ENCODE measurements around the gene PLAU. TPM values are rescaled to one million over a fixed set of nuclear protein-coding genes. Genes with fewer than 3 reads are reported as not detected.

PLAU gene
- total and polyA plus RNA-seq, 9 of the 15 experiments (the other 6 are each of a cell fraction or from before 2014, with no cell fraction given): 2.1 to 16.9 (median 3.3) TPM

- TF ChIP-seq HIVEP1 (CRISPR knock-in tag; IDR thresholded peaks at IDR 0.05) (no peak), FOXP1 (CRISPR knock-in tag; IDR thresholded peaks at IDR 0.05) (no peak), HNRNPLL (IDR thresholded peaks at IDR 0.05; ENCODE audit: low read depth, low read length, poor library complexity, severe bottlenecking) (no peak), ETV6 (IDR thresholded peaks at IDR 0.05; ENCODE audit: borderline replicate concordance in 1 of 2, low read depth in 2 of 2, low read length in 1 of 2) (no peak; a peak in 2 of 4 replicates), ETV6 (CRISPR knock-in tag; IDR thresholded peaks at IDR 0.05; ENCODE audit: borderline replicate concordance) (no peak), TAF7 (tag; IDR thresholded peaks at IDR 0.05) (no peak), HDAC6 (IDR thresholded peaks at IDR 0.05; ENCODE audit: low read depth, low read length) (no peak), ZBTB26 (CRISPR knock-in tag; IDR thresholded peaks at IDR 0.05) (no peak), ZNF12 (CRISPR knock-in tag; IDR thresholded peaks at IDR 0.05) (no peak), ZBTB33 (CRISPR knock-in tag; IDR thresholded peaks at IDR 0.05) (peak; percentile 40; the same call in 1 of the 2 replicates), ZBTB17 (CRISPR knock-in tag; IDR thresholded peaks at IDR 0.05) (0 out of 2 replicates have a peak, but pooled peaks have one; percentile 37), ZNF165 (CRISPR knock-in tag; IDR thresholded peaks at IDR 0.05; ENCODE audit: borderline replicate concordance) (no peak), CBFA2T3 (IDR thresholded peaks at IDR 0.05) (peak; percentile 94), JUN (IDR thresholded peaks at IDR 0.05; ENCODE audit: borderline replicate concordance, low read depth, low read length) (0 out of 2 replicates have a peak, but pooled peaks have one; percentile 18), JUN (CRISPR knock-in tag; IDR thresholded peaks at IDR 0.05; ENCODE audit: borderline replicate concordance) (no peak), IFI16 (CRISPR knock-in tag; IDR thresholded peaks at IDR 0.05) (no peak), MCM2 (IDR thresholded peaks at IDR 0.05; ENCODE audit: low read depth) (no peak), BDP1 (IDR thresholded peaks at IDR 0.05; ENCODE audit: insufficient read depth, insufficient read length) (no peak), NR4A1 (CRISPR knock-in tag; IDR thresholded peaks at IDR 0.05) (no peak), NR4A1 (tag; IDR thresholded peaks at IDR 0.05) (peak; percentile 42; the same call in 1 of the 2 replicates)
- TF ChIP-seq, protein P1, sequence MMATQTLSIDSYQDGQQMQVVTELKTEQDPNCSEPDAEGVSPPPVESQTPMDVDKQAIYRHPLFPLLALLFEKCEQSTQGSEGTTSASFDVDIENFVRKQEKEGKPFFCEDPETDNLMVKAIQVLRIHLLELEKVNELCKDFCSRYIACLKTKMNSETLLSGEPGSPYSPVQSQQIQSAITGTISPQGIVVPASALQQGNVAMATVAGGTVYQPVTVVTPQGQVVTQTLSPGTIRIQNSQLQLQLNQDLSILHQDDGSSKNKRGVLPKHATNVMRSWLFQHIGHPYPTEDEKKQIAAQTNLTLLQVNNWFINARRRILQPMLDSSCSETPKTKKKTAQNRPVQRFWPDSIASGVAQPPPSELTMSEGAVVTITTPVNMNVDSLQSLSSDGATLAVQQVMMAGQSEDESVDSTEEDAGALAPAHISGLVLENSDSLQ (IDR thresholded peaks at IDR 0.05): peak; percentile 91
- TF ChIP-seq, protein P2, sequence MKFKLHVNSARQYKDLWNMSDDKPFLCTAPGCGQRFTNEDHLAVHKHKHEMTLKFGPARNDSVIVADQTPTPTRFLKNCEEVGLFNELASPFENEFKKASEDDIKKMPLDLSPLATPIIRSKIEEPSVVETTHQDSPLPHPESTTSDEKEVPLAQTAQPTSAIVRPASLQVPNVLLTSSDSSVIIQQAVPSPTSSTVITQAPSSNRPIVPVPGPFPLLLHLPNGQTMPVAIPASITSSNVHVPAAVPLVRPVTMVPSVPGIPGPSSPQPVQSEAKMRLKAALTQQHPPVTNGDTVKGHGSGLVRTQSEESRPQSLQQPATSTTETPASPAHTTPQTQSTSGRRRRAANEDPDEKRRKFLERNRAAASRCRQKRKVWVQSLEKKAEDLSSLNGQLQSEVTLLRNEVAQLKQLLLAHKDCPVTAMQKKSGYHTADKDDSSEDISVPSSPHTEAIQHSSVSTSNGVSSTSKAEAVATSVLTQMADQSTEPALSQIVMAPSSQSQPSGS (CRISPR knock-in tag; IDR thresholded peaks at IDR 0.05): no peak
These were observed 45.8 kb downstream of the PLAU start (continued) for GRCh38 chr10:73956476-73957359.

Data from K562 (cell line).